ENCODE results near the gene ARRDC3. TPM values are rescaled to one million over a fixed set of nuclear protein-coding genes. Genes with fewer than 3 reads are reported as not detected.

Gene ARRDC3
- total RNA-seq, 1 experiment from 2014 or later: 32.0 TPM

DNA sequence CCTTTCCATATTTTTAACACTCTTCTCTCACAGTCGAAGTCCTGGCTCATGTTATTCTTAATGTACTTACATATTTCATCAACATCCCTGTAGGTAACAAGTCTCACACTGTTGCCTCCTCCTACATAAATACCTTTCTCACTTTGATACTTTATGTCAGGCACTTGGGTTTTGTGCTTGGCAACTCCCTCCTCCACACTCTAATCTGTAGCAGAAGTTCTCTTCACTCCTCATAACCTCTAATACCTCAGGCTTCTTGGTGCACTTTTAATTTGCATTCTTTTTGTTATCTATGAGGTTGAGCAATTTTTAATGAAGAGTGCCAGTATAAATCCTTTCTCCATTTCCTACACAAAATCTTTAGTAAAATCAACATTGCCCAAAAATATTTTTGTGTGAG, 24.1 kb upstream of the ARRDC3 start:
- Histone ChIP-seq H3K27me3 (ENCODE audit: insufficient read depth, low read depth) (no peaks in the 10 kb centered on the region), H3F3A (ENCODE audit: insufficient read depth, low read depth) (no peaks in the 10 kb centered on the region), H3K4me3 (no peak overlapping the region), H3K4me1 (replicated peaks; ENCODE audit: insufficient read depth) (no peaks in the 10 kb centered on the region), H3K36me3 (ENCODE audit: low read depth) (no peaks in the 10 kb centered on the region), H3K79me2 (ENCODE audit: low read depth) (no peaks in the 10 kb centered on the region), H3K9me3 (ENCODE audit: insufficient read depth, low read depth) (no peaks in the 10 kb centered on the region), H3K4me2 (no peak overlapping the region), H3K27ac (no peak overlapping the region), H4K20me1 (ENCODE audit: insufficient read depth) (no peaks in the 10 kb centered on the region), H3K9me2 (ENCODE audit: insufficient read depth) (no peaks in the 10 kb centered on the region), H2AFZ (no peak overlapping the region)
- no peak for DNase-seq
- ChIA-PET CTCF (no interaction called here), POLR2A (ENCODE audit: unreplicated experiment) (no interaction called here)
- intact Hi-C loops (cut with micrococcal nuclease; ENCODE audit: unreplicated experiment): no loop called here
- TF ChIP-seq, protein P1, sequence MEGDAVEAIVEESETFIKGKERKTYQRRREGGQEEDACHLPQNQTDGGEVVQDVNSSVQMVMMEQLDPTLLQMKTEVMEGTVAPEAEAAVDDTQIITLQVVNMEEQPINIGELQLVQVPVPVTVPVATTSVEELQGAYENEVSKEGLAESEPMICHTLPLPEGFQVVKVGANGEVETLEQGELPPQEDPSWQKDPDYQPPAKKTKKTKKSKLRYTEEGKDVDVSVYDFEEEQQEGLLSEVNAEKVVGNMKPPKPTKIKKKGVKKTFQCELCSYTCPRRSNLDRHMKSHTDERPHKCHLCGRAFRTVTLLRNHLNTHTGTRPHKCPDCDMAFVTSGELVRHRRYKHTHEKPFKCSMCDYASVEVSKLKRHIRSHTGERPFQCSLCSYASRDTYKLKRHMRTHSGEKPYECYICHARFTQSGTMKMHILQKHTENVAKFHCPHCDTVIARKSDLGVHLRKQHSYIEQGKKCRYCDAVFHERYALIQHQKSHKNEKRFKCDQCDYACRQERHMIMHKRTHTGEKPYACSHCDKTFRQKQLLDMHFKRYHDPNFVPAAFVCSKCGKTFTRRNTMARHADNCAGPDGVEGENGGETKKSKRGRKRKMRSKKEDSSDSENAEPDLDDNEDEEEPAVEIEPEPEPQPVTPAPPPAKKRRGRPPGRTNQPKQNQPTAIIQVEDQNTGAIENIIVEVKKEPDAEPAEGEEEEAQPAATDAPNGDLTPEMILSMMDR (conservative IDR thresholded peaks at IDR 0.05): no peak
- no peak for TF ChIP-seq EZH2 (IDR thresholded peaks at IDR 0.05; ENCODE audit: low read depth)
- no TSS peak for BruUV-seq (replicated peaks)

DNA sequence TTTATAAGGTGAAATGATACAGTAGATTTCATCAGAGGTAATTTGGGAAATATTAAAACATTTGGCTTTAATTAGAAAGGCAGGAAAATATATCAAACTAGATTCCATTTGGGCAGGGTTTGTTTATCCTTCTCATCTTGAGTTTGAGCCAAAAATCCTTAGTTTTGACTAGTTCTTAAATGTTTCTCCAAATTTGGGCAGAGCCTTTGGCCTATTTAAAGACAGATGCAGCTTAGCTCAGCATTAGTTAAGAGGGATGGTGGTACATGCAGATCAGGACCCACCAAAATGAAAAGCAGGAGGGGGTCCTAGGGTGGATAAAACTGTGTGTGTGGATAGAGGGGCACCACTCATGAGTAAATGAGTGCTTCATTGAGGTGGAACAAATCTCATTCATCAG, 20.3 kb upstream of the ARRDC3 start:
- no peak overlapping the region for H3K4me3 ChIP-seq
- no peaks in the 10 kb centered on the region for H3K36me3 ChIP-seq (ENCODE audit: low read depth)
- no peaks in the 10 kb centered on the region for H3F3A ChIP-seq (ENCODE audit: insufficient read depth, low read depth)
- H3K79me2 ChIP-seq (ENCODE audit: low read depth): no peaks in the 10 kb centered on the region
- no peaks in the 10 kb centered on the region for H3K9me2 ChIP-seq (ENCODE audit: insufficient read depth)
- H3K27ac ChIP-seq: no peak overlapping the region
- CTCF ChIA-PET: no interaction called here
- POLR2A ChIA-PET (ENCODE audit: unreplicated experiment): no interaction called here
- H3K27me3 ChIP-seq (ENCODE audit: insufficient read depth, low read depth): no peaks in the 10 kb centered on the region
- DNase-seq: no peak
- no TSS peak for BruUV-seq (replicated peaks)
- intact Hi-C loops (cut with micrococcal nuclease; ENCODE audit: unreplicated experiment): no loop called here
- TF ChIP-seq, protein P1 (conservative IDR thresholded peaks at IDR 0.05): no peak
- no peak for TF ChIP-seq EZH2 (IDR thresholded peaks at IDR 0.05; ENCODE audit: low read depth)
- no peaks in the 10 kb centered on the region for H3K4me1 ChIP-seq (replicated peaks; ENCODE audit: insufficient read depth)
- H2AFZ ChIP-seq: no peak overlapping the region
- H3K4me2 ChIP-seq: no peak overlapping the region
- H3K9me3 ChIP-seq (ENCODE audit: insufficient read depth, low read depth): no peaks in the 10 kb centered on the region
- no peaks in the 10 kb centered on the region for H4K20me1 ChIP-seq (ENCODE audit: insufficient read depth)

DNA sequence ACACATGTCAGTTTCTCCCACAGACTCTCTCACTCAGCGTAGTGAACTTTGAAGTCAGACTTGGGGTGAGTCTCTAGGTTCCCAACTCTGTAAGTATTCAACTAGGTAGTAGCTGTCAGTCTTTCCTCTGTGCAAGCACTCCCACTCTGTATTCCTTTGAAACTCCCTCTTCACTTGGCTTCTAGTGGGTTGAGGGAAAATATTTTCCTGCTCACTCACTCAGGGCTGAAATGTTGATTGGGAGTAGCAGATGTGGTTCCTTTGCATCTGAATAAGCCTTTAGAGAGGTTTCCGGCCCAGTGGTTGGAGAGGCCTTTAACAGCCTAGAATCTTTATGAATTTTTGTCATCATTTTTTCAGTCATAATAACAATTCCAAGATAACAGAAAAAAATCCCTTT, 18.1 kb upstream of the ARRDC3 start:
- Histone ChIP-seq H2AFZ (no peak overlapping the region), H3K36me3 (ENCODE audit: low read depth) (no peaks in the 10 kb centered on the region), H3K4me1 (replicated peaks; ENCODE audit: insufficient read depth) (no peaks in the 10 kb centered on the region), H4K20me1 (ENCODE audit: insufficient read depth) (no peaks in the 10 kb centered on the region; the same call in 1 of the 2 replicates), H3K9me3 (ENCODE audit: insufficient read depth, low read depth) (no peaks in the 10 kb centered on the region), H3K9me2 (ENCODE audit: insufficient read depth) (no peaks in the 10 kb centered on the region; the same call in 1 of the 2 replicates), H3K79me2 (ENCODE audit: low read depth) (no peaks in the 10 kb centered on the region), H3F3A (ENCODE audit: insufficient read depth, low read depth) (no peaks in the 10 kb centered on the region), H3K27ac (no peak overlapping the region), H3K4me2 (no peak overlapping the region), H3K27me3 (ENCODE audit: insufficient read depth, low read depth) (no peaks in the 10 kb centered on the region), H3K4me3 (no peak overlapping the region)
- no peak for DNase-seq
- TF ChIP-seq, protein P1 (conservative IDR thresholded peaks at IDR 0.05): no peak
- no peak for TF ChIP-seq EZH2 (IDR thresholded peaks at IDR 0.05; ENCODE audit: low read depth)
- POLR2A ChIA-PET (ENCODE audit: unreplicated experiment): no interaction called here
- CTCF ChIA-PET: no interaction called here
- intact Hi-C loops (cut with micrococcal nuclease; ENCODE audit: unreplicated experiment): no loop called here
- no TSS peak for BruUV-seq (replicated peaks)
